ENCODE measurements around the gene E2F8. TPM values are rescaled to one million over a fixed set of nuclear protein-coding genes. Genes with fewer than 3 reads are reported as not detected.

Gene E2F8
- total RNA-seq, 1 donor from 2014 or later: 1.7 TPM

DNA sequence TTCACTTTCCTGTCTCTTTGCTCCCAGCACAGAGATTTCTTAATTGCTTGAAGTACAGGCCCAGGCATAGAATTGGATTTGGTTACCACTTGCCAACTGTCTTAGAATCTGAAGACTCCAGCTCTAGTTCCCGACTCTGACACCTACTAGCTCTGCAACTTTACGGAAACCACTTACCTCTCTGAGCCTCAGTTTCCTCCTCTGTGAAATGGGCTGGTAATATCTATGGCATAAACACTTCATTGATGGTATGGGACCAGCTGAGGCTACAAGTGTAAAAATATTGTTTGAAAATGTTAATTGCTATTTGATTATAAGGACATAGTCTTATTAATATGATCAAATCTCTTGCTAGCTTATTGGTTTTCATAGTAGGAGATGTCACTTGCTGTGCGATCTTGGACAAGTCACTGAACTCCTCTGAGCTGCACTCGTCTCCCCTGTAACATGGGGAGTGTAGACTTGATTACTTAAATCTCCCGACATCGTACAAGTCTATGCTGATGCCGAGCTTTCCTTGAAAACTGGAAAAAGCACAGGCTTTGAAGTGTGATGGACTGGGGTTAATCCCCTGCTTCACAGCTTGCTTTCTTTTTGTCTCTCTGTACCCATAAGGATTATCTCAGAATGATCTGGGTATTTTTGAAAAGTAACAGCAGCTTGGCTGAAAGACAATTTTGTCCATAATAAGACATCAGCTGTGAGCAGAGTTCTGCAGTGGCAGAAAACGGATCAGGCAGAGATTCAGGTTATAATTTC lies 11.8 kb upstream of the E2F8 start:
- TF ChIP-seq, protein P1, sequence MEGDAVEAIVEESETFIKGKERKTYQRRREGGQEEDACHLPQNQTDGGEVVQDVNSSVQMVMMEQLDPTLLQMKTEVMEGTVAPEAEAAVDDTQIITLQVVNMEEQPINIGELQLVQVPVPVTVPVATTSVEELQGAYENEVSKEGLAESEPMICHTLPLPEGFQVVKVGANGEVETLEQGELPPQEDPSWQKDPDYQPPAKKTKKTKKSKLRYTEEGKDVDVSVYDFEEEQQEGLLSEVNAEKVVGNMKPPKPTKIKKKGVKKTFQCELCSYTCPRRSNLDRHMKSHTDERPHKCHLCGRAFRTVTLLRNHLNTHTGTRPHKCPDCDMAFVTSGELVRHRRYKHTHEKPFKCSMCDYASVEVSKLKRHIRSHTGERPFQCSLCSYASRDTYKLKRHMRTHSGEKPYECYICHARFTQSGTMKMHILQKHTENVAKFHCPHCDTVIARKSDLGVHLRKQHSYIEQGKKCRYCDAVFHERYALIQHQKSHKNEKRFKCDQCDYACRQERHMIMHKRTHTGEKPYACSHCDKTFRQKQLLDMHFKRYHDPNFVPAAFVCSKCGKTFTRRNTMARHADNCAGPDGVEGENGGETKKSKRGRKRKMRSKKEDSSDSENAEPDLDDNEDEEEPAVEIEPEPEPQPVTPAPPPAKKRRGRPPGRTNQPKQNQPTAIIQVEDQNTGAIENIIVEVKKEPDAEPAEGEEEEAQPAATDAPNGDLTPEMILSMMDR (IDR thresholded peaks at IDR 0.05): no peak
- Mint-ChIP-seq H3K27me3 (ENCODE audit: unreplicated experiment) (peaks cover 24% of the 10 kb centered on the region), H3K9me3 (ENCODE audit: unreplicated experiment) (peaks cover 21% of the 10 kb centered on the region), H3K27ac (ENCODE audit: unreplicated experiment) (no peak overlapping the region), H3K4me1 (ENCODE audit: unreplicated experiment) (no peaks in the 10 kb centered on the region), H3K4me3 (ENCODE audit: unreplicated experiment) (no peak overlapping the region), H3K36me3 (ENCODE audit: unreplicated experiment) (no peaks in the 10 kb centered on the region)
- no peak for DNase-seq (ENCODE audit: extremely low spot score, unreplicated experiment)

DNA sequence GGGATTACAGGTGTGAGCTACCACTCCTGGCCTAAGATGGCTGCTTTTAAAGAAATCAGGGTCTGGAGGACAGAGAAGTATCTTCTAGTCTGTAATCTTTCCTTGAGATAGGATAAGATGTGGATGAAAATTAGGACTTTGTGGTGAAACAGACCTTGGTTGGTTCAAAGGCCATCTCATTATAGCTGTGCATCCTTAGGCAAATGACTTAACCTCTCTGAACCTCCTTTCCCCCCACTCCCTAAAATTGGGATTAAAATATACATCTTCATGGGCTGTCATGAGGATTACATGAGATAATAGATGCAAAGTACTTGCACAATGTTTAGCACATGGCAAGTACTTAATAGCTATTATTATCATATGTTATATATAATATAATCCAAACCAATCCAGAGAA lies 10.8 kb upstream of the E2F8 start:
- Mint-ChIP-seq H3K36me3 (ENCODE audit: unreplicated experiment) (no peaks in the 10 kb centered on the region), H3K27me3 (ENCODE audit: unreplicated experiment) (peaks cover 23% of the 10 kb centered on the region), H3K9me3 (ENCODE audit: unreplicated experiment) (peaks cover 25% of the 10 kb centered on the region), H3K27ac (ENCODE audit: unreplicated experiment) (no peak overlapping the region), H3K4me3 (ENCODE audit: unreplicated experiment) (no peak overlapping the region), H3K4me1 (ENCODE audit: unreplicated experiment) (no peaks in the 10 kb centered on the region)
- no peak for DNase-seq (ENCODE audit: extremely low spot score, unreplicated experiment)
- TF ChIP-seq, protein P1 (IDR thresholded peaks at IDR 0.05): no peak

DNA sequence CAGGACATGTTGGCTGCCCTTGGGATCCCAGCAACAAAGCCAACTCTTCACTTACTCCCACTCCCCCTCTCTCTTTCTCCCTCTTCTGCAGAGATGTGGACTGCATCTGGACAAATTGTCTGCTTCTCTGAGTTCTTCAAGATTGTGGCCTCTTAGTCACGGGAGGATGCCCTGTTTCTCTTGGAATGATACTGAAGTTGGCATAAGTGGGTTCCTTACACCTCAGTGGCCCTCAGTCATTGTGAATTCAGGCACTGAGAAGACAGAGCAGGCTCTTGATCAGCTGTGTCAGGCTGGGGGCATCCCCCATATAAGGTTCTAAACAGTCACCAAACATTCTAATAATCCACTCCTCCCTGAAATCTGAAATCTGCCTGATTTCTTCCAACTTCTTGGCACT lies 6.1 kb upstream of the E2F8 start:
- peaks cover 36% of the 10 kb centered on the region for H3K27me3 Mint-ChIP-seq (ENCODE audit: unreplicated experiment)

DNA sequence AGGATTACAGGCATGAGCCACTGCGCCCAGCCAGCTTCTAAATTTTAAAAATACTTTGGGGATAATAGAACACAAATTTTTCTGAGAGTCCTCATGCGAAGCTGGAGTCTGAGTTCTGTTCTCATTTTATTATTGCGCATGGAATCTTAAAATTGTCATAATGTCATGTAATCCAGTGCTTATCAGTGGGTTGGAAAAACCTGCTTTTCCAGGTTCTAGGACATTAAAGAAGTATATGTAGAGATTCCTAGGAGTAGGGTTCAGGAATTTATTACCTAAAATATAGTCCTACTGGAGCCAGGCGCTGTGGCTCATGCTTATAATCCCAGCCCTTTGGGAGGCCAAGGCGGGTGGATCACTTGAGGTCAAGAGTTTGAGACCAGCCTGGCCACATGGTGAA lies 4.6 kb upstream of the E2F8 start:
- peaks cover 36% of the 10 kb centered on the region for H3K27me3 Mint-ChIP-seq (ENCODE audit: unreplicated experiment)
- peaks cover 7% of the 10 kb centered on the region for H3K4me1 Mint-ChIP-seq (ENCODE audit: unreplicated experiment)
- H3K36me3 Mint-ChIP-seq (ENCODE audit: unreplicated experiment): no peaks in the 10 kb centered on the region

More for the DNA sequence above, 6.1 kb upstream of the E2F8 start:
- Mint-ChIP-seq H3K4me3 (ENCODE audit: unreplicated experiment) (no peak overlapping the region), H3K27ac (ENCODE audit: unreplicated experiment) (no peak overlapping the region), H3K9me3 (ENCODE audit: unreplicated experiment) (peaks cover 25% of the 10 kb centered on the region), H3K4me1 (ENCODE audit: unreplicated experiment) (peaks cover 6% of the 10 kb centered on the region), H3K36me3 (ENCODE audit: unreplicated experiment) (no peaks in the 10 kb centered on the region)
- no peak for DNase-seq (ENCODE audit: extremely low spot score, unreplicated experiment)
- TF ChIP-seq, protein P1 (IDR thresholded peaks at IDR 0.05): no peak

DNA sequence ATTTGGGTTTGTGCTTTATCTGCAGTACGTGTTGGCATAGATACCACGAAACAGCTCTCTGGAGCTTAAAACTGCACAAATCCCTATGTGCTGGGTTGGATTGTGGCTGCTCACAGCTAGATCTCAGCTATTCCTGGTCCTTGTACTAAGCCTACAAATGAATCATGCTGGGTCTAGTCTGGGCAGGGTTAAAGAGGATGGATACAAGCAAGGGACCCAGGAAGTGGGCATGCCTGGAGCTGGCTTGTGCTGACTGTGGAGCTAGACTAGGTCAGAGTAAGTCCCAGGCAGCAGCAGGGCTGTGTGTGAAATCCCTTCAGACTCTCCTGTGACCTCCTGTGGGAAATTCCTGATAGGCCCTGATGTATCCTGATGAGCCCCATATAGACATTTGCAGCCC lies 3.9 kb upstream of the E2F8 start:
- Mint-ChIP-seq H3K4me1 (ENCODE audit: unreplicated experiment) (peaks cover 11% of the 10 kb centered on the region), H3K27me3 (ENCODE audit: unreplicated experiment) (peaks cover 34% of the 10 kb centered on the region), H3K9me3 (ENCODE audit: unreplicated experiment) (peaks cover 23% of the 10 kb centered on the region), H3K27ac (ENCODE audit: unreplicated experiment) (no peak overlapping the region), H3K4me3 (ENCODE audit: unreplicated experiment) (no peak overlapping the region), H3K36me3 (ENCODE audit: unreplicated experiment) (no peaks in the 10 kb centered on the region)
- DNase-seq (ENCODE audit: extremely low spot score, unreplicated experiment): no peak
- TF ChIP-seq, protein P1 (IDR thresholded peaks at IDR 0.05): no peak

More for the DNA sequence above, 4.6 kb upstream of the E2F8 start:
- Mint-ChIP-seq H3K9me3 (ENCODE audit: unreplicated experiment) (peaks cover 25% of the 10 kb centered on the region), H3K4me3 (ENCODE audit: unreplicated experiment) (no peak overlapping the region), H3K27ac (ENCODE audit: unreplicated experiment) (no peak overlapping the region)
- TF ChIP-seq, protein P1 (IDR thresholded peaks at IDR 0.05): no peak
- no peak for DNase-seq (ENCODE audit: extremely low spot score, unreplicated experiment)
